Peyer's patch (tissue), 4 donors: ENCODE data around the gene SLFN12L. TPM values are rescaled to one million over a fixed set of nuclear protein-coding genes. Genes with fewer than 3 reads are reported as not detected.
A peak's percentile ranks its signal among the peaks of the same experiment; 100 is the strongest.
"Not testable (repeated sequence)": the region's sequence is repeated elsewhere in the genome, so short reads cannot be mapped to it uniquely, and the experiment has no call there.

Source experiments
- DNase-seq, 3 donors: peaks; one replicate each; pipeline ENCODE4 v3.0.0-alpha.2; 2017 to 2019
- H3K27ac ChIP-seq, 4 donors: fragments of 200-600 bp; sonication (generic); one replicate each; pipeline ENCODE4 v1.5.1; 2016 to 2019
- H3K27me3 ChIP-seq, 2 donors: fragments of 200-600 bp; sonication (generic); one replicate each; pipeline ENCODE4 v1.5.1; 2019
- H3K36me3 ChIP-seq, 3 donors: fragments of 200-600 bp; sonication (generic); one replicate each; pipeline ENCODE4 v1.5.1; 2016 to 2019
- H3K4me1 ChIP-seq, 4 donors: fragments of 200-600 bp; sonication (generic); one replicate each; pipeline ENCODE4 v1.5.1; 2016 to 2019
- H3K4me3 ChIP-seq, 4 donors: fragments of 200-600 bp; sonication (generic); 1 replicate in 3 of 4; 2 replicates in 1 of 4; pipeline ENCODE4 v1.5.1; 2016 to 2019; ENCODE audit warnings: mild to moderate bottlenecking in 1 of 4
- H3K9me3 ChIP-seq, 4 donors: fragments of 200-600 bp; sonication (generic); one replicate each; pipeline ENCODE4 v1.5.1; 2016 to 2019; ENCODE audit warnings: mild to moderate bottlenecking in 1 of 4
- POLR2A ChIP-seq, 2 donors: fragments of 450-650 bp; IDR thresholded peaks; one replicate each; pipeline ENCODE4 v1.5.1; 2017; ENCODE audit warnings: antibody characterized with exemption in 2 of 2, mild to moderate bottlenecking in 2 of 2, moderate library complexity in 2 of 2
- total RNA-seq, 4 donors: library from RNA; depleted of rRNA; stranded (reverse); fragments of >200 nt; gene quantifications; one replicate each; pipeline ENCODE4 v1.1.0, GENCODE V29; 2016
- TF ChIP-seq, protein P1 (sequence below), 6 experiments: fragments of 450-650 bp in 4 of 6; fragments of 200-600 bp in 2 of 6; sonication (generic) in 1 of 6; IDR thresholded peaks; one replicate each; pipeline ENCODE4 v1.5.1; 2017 to 2019; ENCODE audit warnings: antibody characterized with exemption in 6 of 6, mild to moderate bottlenecking in 3 of 6, moderate library complexity in 1 of 6

Gene SLFN12L
- total RNA-seq, 4 donors from 2014 or later, result 5.3 to 17.3 (median 5.6) TPM

DNA sequence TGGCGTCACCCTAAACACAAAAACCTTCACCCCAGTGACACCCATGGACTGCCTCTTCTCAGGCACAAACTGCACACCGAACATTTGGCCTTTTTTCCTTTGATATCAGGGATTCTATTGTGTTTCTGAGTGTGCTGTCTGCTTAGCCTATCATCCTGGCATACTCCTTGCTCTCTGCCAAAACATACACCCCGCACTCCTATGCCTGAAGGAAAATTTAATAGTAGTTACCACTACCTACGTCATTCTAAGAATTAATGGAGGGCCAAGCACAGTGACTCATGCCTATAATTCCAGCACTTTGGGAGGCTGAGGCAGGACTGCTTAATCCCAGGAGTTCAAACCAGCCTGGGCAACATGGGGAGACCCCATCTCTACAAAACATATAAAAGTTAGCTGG lies 69.0 kb downstream of the SLFN12L start:
- Histone ChIP-seq H3K4me3 (no peak overlapping the region), H3K4me1 (no peaks in the 10 kb centered on the region), H3K9me3 (no peaks in the 10 kb centered on the region), H3K27ac (no peak overlapping the region), H3K27me3 (no peaks in the 10 kb centered on the region), H3K36me3 (no peaks in the 10 kb centered on the region)
- TF ChIP-seq, protein P1, sequence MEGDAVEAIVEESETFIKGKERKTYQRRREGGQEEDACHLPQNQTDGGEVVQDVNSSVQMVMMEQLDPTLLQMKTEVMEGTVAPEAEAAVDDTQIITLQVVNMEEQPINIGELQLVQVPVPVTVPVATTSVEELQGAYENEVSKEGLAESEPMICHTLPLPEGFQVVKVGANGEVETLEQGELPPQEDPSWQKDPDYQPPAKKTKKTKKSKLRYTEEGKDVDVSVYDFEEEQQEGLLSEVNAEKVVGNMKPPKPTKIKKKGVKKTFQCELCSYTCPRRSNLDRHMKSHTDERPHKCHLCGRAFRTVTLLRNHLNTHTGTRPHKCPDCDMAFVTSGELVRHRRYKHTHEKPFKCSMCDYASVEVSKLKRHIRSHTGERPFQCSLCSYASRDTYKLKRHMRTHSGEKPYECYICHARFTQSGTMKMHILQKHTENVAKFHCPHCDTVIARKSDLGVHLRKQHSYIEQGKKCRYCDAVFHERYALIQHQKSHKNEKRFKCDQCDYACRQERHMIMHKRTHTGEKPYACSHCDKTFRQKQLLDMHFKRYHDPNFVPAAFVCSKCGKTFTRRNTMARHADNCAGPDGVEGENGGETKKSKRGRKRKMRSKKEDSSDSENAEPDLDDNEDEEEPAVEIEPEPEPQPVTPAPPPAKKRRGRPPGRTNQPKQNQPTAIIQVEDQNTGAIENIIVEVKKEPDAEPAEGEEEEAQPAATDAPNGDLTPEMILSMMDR (IDR thresholded peaks at IDR 0.05), result no peak
- TF ChIP-seq POLR2A (IDR thresholded peaks at IDR 0.05), result no peak
- DNase-seq, result no peak

DNA sequence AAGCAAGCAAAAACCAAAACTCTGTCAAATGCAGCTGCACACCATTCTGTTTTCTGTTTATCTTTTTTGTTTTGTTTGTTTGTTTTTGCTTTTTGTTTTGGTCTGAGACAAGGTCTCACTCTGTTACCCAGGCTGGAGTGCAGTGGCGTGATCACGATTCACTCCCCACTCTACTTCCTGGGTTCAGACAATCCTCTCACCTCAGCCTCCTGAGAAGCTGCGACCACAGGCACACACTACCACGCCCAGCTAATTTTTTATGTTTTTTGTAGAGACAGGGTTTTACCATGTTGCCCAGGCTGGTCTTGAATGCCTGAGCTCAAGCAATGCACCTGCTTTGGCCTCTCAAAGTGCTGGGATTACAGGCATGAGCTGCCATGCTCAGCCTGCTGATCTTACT lies 69.7 kb downstream of the SLFN12L start:
- no peaks in the 10 kb centered on the region for H3K4me1 ChIP-seq
- no peak for TF ChIP-seq POLR2A (IDR thresholded peaks at IDR 0.05)
- TF ChIP-seq, protein P1 (IDR thresholded peaks at IDR 0.05), result no peak
- no peaks in the 10 kb centered on the region for H3K9me3 ChIP-seq
- no peak overlapping the region for H3K4me3 ChIP-seq
- DNase-seq, result no peak
- H3K27me3 ChIP-seq, result no peaks in the 10 kb centered on the region
- H3K27ac ChIP-seq, result no peak overlapping the region
- no peaks in the 10 kb centered on the region for H3K36me3 ChIP-seq

DNA sequence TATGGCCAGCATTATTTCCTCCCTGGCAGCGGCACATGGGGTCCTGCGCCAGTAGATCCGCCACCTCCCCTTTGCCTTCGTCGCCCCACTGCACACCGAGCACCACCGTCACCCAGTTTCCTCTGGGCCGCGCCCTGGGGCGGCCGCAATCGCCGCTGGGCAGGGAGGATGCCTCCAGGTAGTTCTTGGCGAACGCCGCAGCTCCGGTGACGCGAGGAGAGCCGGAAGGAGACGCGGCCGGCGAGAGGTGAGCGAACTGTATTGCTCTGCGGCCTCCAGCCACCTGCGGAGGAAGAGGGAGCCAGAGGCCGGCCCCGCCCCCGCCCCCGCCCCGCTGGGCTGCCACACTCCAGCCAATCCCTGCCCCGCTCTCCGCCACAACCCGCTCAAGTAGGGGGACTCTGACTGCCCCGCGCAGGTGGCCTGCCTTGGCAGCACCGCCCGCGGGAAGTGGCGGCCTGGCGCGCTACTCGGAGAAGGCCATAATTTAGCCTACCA lies 77.1 kb downstream of the SLFN12L start:
- Histone ChIP-seq H3K9me3 (no peaks in the 10 kb centered on the region), H3K36me3 (no peaks in the 10 kb centered on the region), H3K4me1 (peaks cover 0 to 7% (median 1%) of the 10 kb centered on the region in 4 donors), H3K27ac (peak overlapping the region in 3 of 4 donors; percentile 21 to 68 (median 34)), H3K27me3 (no peaks in the 10 kb centered on the region), H3K4me3 (peak overlapping the region; percentile 7 to 44 (median 33))
- TF ChIP-seq, protein P1 (IDR thresholded peaks at IDR 0.05), result no peak
- TF ChIP-seq POLR2A (IDR thresholded peaks at IDR 0.05), result no peak
- peak; percentile 77 to 95 (median 89) for DNase-seq

DNA sequence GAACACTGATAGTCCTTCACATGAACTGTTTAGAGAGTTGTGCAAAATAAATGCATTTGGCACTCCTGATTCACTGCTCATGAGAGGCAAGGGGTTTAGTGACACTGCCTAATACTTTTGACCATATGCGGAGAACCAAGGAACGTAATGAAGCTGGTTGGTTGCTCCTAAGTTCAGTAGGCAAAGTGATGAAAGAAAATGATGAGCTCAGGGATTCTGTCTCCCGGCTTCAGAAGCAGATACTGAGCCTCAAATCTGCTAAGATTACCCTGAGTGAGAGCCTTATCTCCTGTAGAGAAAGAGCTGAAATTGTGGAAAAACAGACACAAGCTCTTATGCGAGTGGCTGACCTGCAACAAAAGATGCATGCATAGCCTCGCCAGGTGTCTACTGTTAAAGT lies 83.4 kb downstream of the SLFN12L start:
- not testable (repeated sequence) for H3K4me3 ChIP-seq, H3K36me3 ChIP-seq, H3K27me3 ChIP-seq, DNase-seq, H3K9me3 ChIP-seq, H3K4me1 ChIP-seq, H3K27ac ChIP-seq

DNA sequence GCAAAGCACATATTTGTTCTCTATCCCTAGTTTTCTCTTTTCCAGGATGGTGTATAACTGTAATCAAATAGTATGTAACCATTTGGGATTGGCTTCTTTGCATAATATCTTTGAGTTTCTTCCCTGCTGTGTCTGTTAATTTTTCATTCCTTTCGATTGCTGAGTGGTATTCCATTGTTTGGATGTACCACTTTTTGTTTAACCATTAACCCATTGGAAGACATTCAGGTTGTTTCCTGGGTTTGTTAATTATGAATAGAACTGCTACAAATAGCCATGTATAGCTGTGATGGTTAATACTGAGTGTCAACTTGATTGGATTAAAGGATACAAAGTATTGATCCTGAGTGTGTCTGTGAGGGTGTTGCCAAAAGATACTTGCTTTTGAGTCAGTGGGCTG lies 84.3 kb downstream of the SLFN12L start:
- no peak overlapping the region for H3K4me3 ChIP-seq
- H3K36me3 ChIP-seq, result no peaks in the 10 kb centered on the region
- peaks cover 0 to 4% (median 0%) of the 10 kb centered on the region in 4 donors for H3K4me1 ChIP-seq
- H3K27me3 ChIP-seq, result peaks cover 0 to 3% of the 10 kb centered on the region in 2 donors
- no peaks in the 10 kb centered on the region for H3K9me3 ChIP-seq
- no peak for TF ChIP-seq POLR2A (IDR thresholded peaks at IDR 0.05)
- no peak overlapping the region for H3K27ac ChIP-seq
- DNase-seq, result no peak

DNA sequence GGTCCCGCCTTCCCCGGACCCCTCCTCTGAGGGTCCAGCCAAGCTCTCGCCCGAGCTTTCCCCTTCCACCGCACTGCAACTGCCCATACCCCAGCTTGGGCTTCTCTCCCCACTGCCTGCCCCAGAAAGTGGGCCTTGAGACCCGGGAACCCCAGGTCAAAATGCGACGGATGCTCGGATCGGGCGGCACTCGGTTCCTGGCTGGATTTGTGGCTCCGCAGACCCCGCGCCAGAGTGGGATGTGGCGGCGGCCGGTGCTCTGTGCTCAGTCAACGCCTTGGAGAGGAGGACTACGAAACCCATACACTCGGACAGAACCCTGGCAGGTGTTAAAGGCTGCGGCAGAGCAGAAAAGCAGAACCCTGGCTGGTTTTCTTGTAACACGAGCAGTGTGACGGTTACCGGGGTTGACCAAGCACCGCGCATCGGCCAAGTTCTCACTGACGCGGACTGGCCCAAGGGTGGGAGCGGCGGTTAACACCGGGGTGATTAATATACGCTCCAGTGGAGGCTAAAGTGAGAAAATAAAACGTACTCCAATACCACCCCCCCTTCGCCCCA lies 88.0 kb downstream of the SLFN12L start:
- DNase-seq, result peak in 2 of 3 donors; percentile 53 to 69
- Histone ChIP-seq H3K4me3 (peak overlapping the region; percentile 39 to 62 (median 46)), H3K27me3 (peaks cover 0 to 3% of the 10 kb centered on the region in 2 donors), H3K4me1 (peaks cover 0 to 4% (median 0%) of the 10 kb centered on the region in 4 donors), H3K27ac (peak overlapping the region in 1 of 4 donors; percentile 86), H3K36me3 (no peaks in the 10 kb centered on the region), H3K9me3 (no peaks in the 10 kb centered on the region)
- TF ChIP-seq POLR2A (IDR thresholded peaks at IDR 0.05), result no peak
- TF ChIP-seq, protein P1 (IDR thresholded peaks at IDR 0.05), result no peak

DNA sequence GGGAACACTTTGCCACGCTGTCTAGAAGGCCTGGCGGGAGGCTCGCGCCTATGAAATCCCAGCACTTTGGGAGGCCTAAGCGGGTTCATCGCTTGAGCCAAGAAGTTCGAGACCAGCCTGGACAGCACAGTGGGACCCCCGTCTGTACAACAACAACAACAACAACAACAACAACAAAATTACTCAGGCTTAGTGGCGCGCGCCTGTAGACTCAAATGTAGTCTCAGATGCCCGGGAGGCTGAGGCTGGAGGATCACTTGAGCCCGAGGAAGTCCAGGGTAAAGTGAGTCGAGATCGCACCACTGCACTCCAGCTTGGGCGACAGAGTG lies 88.6 kb downstream of the SLFN12L start:
- TF ChIP-seq POLR2A (IDR thresholded peaks at IDR 0.05), result no peak
- TF ChIP-seq, protein P1 (IDR thresholded peaks at IDR 0.05), result no peak
- Histone ChIP-seq H3K4me1 (peaks cover 0 to 4% (median 0%) of the 10 kb centered on the region in 4 donors), H3K4me3 (peak overlapping the region; percentile 50 to 71 (median 58)), H3K36me3 (no peaks in the 10 kb centered on the region), H3K9me3 (no peaks in the 10 kb centered on the region), H3K27me3 (peaks cover 0 to 3% of the 10 kb centered on the region in 2 donors), H3K27ac (peak overlapping the region; percentile 55 to 86 (median 78))
- DNase-seq, result no peak
